GM18868 (cell line): ENCODE measurements around the gene MRM1.
"Not testable (repeated sequence)": the region's sequence is repeated elsewhere in the genome, so short reads cannot be mapped to it uniquely, and the experiment has no call there.

ENCODE experiments used
- ATAC-seq: cut with Tn5 transposase; IDR thresholded peaks from one replicate; pipeline ENCODE4 v1.9.1; 2021; ENCODE audit warnings: mild to moderate bottlenecking, moderate library complexity; ENCODE audit not compliant: unreplicated experiment

MRM1 gene

DNA sequence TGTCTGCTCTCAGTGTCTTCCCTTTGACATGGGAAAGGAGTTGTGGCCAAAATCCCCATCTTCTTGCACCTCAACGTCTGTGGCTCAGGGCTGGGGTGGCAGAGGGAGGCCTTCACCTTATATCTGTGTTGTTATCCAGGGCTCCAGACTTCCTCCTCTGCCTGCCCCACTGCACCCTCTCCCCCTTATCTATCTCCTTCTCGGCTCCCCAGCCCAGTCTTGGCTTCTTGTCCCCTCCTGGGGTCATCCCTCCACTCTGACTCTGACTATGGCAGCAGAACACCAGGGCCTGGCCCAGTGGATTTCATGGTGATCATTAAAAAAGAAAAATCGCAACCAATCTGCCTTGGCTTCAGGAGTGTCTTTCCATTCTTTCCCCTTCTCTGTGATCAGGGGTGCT, 918 bp upstream of the MRM1 start:
- no peak for ATAC-seq

DNA sequence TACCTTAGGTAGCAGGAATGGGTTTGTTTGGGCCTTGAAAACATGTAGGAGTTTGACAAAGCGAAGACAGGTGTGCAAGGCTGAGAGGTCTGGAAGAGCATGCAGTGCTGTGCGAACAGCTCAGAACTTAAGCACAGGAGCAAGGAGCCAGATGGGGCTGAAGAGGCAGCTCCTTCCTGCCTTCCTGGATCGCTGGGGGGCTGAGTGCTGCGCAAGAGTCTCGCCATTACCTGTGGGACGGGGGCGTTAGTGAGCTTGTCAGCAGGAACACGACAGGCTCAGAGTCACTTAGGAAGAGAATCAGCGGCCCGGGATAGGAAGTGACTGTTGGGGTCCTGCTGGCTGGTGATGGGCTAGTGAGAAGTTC, 464 bp upstream of the MRM1 start:
- no peak for ATAC-seq

DNA sequence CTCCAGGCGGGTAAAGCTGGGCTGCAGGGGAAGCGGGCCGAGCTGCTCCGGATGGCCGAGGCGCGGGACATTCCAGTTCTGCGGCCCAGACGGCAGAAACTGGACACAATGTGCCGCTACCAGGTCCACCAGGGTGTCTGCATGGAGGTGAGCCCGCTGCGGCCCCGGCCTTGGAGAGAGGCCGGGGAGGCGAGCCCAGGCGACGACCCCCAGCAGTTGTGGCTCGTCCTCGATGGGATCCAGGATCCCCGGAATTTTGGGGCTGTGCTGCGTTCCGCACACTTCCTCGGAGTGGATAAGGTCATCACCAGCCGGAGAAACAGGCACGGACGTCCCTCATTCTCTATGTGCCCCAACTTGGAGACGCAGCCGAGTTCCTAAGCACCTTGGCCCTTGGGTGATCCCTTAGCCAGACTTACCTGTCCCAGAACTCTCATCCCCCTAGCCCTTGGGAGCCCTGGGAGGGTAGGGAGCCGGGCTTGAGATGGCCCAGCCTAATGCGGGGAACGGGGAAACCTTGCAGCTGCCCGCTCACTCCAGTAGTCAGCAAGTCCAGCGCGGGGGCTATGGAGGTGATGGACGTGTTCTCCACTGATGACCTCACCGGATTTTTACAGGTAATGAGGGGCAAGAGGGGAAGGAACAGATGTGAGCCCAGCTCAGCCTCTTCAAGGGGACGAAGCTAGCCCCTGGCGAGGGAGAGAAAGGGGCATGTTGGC, 806 bp downstream of the MRM1 start:
- ATAC-seq, result no peak

DNA sequence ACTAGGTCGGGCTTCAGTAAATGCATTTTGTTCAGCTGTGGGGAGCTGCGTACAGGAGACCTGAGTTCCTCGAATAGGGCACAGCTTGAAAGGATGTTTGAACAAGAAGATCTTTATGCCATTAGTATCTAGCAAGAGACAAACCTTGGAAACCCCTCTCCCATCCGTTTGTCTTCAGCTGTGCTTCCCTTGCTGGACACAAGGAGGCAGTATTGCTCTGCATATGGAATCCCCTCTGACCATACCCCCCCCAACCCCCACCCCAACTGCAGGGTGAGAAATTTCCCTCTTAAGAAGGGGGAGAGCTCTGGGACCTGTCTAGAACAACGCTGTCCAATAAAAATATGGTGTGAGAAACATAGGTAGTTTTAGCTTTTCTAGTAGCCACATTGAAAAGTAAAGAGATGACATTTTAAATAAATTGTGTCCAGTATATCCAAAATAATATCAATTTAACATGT, 1.6 kb downstream of the MRM1 start:
- ATAC-seq, result no peak

DNA sequence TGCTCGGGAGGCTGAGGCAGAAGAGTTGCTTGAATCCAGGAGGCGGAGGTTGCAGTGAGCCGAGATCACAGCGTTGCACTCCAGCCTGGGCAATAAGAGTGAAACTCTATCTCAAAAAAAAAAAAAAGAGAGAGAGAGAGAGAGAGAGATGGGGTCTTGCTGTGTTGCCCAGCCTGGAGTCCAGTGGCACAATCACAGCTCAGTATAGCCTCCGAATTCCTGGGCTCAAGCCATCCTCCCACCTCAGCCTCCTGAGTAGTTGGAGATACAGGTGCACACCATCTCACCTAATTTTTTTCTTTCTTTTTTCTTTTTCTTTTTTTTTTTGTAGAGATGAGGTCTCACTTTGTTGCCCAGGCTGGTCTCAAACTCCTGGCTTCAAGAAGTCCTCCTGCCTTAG, 3.6 kb downstream of the MRM1 start:
- not testable (repeated sequence) for ATAC-seq

DNA sequence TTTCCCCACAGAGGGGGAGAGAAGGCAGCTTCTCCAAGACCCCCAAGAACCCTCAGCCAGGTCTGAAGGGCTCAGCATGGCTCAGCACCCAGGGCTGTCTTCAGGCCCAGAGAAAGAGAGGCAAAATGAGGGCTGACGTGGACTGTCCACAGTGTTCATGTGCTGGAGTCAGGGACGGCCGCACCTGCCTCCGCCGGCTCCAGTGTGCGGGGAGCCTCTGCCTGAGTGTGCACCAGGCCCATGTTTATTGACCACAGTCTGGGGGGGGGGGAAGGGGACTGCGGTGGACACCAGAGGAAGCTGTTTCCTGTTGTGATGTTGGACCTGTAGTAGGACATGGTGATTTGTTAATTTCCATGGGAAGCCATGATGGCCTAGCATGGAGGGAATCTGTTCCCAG, 6.9 kb downstream of the MRM1 start:
- no peak for ATAC-seq

DNA sequence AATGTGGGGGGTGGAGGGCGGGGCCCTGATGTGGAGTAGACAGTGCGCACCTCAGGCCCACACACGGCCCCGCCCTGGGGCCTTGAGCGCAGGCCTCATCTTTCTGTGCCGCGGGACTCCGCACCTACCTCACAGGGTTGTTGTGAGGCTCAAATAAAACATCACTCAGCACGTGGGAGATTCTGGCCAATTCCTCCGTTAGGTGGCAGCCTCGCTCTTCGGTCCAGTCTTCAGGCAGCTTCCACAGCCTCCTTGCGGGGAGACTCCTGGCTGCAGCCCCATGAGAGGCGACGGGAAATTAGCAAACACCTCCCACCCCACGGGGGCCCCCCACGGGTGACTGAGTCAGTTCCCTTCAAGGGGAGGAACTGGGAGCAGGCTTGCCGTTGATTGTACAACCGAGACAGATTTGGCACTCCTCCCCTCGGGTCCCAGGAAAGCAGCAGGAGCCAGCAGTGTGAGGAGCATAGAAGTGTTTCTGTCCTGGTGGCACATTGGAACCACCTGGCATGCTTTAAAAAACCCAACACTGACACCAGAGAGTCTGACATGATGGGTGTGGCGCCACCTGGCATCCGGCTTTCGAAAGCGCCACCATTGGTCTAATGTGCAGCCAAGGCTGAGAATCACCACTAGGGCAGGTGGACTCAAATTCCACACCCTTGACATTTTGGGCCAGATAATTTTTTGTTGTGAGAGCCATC, 7.6 kb downstream of the MRM1 start:
- no peak for ATAC-seq

DNA sequence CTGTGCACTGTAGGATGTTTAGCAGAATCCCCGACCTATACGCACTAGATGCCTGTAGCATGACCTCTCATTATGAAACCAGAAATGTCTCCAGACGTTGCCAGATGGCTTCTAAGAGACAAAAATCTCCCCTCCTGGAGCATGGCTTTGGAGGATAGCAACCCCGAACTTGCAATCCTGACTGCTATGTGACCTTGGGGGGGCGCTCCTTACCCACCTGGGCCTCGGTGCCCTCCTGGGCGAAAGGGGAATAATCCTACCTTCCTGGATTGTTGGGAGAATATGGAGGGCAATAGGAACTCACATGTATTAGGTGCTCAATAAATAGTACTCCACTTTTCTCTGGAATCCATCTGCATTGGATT, 8.1 kb downstream of the MRM1 start:
- ATAC-seq, result no peak

DNA sequence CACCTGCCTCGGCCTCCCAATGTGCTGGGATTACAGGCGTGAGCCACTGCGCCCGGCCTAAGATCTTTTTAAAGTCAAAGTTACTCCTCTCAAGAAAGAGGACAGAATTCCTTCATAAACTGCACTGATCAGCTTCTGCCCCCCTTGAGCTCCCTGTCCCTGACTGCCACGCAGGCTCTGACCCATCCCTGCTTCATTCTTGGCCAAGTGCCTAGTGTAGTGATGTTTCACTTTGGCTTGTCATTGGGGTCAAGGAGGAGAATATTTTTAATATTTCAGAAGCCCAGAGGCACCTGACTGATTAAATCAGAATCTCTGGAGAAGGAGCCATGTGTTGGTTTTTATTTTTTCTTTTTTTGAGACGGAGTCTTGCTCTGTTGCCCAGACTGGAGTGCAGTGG, 9.1 kb downstream of the MRM1 start:
- ATAC-seq, result no peak

DNA sequence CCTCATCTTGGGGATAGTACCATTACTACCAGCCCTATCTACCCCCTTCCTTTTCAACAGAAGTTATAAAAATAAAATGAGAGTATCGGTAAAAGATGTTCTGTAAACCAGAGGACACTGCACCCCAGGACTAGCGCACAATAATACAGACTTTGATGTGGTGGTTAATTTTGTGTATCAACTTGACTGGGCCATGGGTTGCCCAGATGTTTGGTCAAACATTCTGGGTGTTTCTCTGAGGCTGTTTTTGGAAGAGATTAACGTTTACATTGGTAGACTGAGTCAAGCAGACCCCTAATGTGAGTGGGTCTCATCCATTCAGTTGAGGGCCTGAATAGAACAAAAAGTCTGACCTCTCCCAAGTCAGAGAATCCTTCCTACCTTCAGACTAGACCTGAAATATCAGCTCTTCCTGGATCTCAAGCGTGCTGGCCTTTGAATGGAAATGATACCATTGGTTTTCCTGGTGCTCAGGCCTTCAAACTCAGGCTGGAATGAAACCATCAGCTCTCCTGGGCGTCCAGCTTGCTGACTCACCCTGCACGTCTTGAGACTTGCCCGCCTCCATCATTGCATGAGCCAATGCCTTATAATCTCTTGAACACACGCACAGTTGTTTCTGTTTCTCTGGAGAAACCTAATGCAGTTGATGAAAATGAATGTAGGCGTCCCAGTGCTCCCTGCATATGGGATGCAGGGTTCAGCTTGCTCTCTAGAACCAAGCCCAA, 10.1 kb downstream of the MRM1 start:
- no peak for ATAC-seq

DNA sequence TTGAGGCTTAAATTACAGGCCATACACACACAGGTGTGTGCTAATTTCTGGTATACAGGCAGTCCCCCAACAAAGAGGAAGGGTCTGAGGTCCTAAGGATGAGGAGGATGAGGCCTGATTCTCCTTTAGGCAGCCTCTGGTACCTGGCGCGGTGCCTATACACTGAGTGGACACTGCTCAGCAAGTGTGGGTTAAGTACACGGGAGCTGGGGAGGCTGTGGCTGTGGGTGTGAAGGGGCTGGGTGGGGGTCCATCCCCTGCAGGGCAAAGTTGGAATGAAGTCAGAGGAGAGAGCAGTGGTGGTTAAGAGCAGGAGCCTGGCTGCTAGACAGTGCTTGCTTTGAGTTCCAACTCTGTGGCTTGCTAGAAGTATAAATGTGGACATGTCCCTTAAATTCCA, 10.9 kb downstream of the MRM1 start:
- ATAC-seq, result no peak

DNA sequence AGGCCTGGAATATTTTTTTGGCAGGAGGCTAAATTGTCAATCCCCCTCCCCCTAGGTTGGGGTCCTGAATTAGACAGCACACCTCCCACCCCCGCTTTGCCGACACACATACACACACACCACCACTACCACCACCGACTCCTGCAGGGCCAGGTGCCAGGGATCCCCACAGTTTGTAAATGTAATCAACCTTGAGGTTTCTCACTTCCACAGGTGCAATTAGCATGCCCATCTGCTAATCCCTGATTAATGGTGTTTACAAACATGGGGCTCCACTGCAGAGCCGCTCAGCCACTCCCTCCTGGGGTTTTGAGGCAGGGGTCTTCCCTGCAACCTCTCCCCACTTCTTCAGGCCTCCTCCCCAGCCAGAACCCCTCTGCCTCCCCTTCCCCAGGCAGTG, 11.8 kb downstream of the MRM1 start:
- ATAC-seq, result no peak

DNA sequence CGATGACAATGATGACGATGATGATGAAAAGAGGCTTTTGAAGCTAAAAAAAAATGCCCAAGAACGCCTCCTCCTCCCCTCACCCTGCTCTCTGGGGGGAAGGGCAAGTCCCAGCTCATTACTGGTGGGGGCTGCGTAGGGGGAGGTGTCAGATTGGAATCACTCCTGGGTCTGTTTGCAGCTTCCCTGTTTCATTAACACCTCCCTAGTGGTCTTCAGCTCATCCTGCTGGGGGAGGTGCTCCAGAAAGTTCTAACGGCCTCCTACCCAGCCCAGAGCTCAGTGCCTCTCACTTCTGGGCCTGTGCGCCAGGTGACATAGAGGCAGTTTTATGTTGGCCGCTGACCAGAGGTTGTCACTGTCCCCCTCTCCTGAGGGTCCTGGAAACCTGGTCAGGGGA, 12.7 kb downstream of the MRM1 start:
- ATAC-seq, result no peak

DNA sequence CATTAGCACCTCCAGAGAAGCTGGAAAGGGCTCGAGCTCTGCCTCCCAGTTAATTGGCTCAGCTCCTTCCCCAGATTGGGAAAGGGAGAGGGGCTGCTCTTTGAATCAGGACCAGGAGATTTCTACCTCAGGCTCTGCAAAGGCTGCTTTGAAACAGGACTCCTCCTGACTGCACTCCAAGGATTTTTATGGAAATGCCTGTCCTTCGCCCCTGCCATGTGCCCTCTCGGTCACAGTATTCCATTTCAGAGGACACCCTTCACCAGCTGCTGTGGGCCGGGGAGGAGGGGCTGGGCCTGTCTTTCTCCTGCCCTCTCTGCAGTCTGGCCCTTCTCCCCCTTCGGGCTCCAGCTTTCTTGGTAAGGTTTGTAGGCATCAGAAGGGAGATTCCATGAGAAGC, 13.6 kb downstream of the MRM1 start:
- ATAC-seq, result no peak

DNA sequence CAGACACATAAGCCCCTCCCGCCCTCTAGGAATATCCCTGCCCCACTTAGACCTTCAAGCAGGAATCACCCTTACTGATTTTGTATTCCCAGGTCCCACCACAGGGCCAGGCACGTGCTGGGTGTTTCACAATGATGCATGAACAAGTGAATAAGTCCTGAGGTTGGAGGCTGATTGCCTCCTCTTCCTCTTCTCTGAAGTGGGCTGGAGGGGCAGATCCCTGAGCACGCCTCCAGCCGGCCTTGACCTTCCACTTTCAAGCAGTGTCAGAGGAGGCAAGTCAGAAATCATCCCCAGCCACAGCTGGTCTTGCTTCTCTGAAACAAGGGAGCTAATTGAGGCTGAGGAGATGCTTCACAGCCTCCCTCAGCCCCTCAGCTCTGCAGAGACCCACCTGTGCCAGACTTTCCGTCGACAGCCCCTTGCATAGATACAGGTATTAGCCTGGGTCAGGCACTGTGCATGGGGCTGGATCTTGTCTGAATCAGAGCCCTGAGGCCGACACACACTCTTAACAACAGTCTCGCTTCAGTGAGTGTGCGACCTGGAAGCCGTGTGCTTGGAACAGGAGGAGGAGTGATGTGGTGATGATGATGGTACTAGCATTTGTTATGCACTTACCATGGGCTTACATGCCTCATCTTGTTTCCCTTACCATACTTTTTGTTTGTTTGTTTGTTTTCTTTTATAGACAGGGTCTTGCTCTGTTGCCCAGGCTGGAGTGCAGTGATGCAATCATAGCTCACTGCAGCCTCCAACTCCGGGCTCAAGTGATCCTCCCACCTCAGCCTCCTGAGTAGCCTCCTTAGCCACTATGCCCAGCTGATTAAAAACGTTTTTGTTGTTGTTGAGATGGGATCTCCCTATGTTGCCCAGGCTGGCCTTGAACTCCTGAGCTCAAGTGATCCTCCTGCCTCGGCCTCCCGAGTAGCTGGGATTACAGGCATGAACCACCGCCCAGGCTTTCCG, 15.0 kb downstream of the MRM1 start:
- ATAC-seq, result no peak

DNA sequence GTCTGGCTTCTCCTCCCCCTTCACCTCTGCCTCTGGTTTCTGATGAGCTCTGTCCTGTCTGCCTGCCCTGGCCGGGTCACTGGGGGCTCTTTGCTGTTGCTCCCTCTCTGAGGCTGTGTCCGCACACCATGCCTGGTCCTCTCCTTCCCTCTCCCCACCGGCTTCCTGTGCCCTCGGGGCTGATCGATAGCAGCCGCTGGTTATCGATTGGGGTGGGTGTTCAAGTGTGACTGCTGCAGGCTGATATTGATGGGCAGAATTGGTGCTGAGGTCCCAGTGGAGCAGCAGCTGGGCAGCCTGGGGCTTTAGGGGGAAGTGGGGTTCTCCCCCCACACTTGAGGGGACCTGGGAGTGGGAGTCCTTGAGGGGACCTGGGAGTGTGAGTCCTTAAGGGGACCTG, 16.4 kb downstream of the MRM1 start:
- ATAC-seq, result no peak

DNA sequence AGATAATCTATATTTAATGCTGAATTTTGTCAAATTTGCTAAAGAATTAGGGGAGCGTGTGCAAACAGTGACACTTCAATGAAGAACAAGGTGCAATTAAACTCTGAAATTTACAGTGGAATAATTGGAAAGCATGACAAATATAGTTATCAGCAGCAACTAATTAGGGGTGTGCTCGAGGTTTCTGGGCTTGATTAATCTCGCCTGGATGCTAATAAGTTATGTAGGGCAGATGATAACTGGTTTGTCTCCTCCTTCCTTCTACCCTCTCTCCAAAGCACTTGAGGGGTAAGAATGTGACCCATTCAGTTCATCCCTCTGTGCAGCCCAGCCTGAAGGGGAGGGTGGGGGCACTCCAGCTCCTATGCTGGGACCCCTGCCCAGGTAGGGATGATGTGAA, 21.9 kb downstream of the MRM1 start:
- ATAC-seq, result no peak

DNA sequence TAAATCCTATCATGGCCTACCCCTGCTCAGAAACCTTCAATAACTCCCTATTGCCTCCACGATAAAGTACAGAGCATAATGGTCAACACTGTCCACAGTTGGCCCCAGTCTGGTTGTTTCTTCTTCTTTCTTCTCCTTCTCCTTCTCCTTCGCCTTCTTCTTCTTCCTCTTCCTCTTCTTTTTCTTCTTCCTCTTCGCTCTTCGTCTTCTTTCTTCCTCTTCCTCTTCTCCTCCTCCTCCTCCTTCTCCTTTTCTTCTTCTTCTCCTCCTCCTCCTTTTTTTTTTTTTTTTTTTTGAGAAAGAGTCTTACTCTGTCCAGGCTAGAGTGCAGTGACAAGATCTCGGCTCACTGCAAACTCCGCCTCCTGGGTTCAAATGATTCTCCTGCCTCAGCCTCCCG, 23.8 kb downstream of the MRM1 start:
- no peak for ATAC-seq

DNA sequence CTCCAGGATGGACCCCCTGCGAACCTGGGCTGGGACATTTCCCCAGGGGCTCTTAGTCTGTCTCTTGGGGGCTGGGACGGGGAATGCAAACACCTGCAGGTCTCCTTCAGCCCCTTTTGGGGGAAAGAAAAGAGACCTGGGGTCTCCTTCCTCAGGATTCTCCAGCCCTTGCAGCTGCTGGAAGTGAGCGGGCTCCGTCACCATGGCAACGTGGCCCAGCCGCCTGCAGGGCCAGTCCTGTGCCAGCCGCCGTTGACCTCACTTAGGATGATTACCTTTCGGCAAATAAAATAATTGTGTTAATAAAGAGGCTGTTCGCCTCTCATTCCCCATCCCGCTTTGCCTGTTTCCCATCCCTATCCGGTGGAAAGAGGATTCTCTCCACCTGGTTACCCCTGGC, 25.7 kb downstream of the MRM1 start:
- no peak for ATAC-seq

DNA sequence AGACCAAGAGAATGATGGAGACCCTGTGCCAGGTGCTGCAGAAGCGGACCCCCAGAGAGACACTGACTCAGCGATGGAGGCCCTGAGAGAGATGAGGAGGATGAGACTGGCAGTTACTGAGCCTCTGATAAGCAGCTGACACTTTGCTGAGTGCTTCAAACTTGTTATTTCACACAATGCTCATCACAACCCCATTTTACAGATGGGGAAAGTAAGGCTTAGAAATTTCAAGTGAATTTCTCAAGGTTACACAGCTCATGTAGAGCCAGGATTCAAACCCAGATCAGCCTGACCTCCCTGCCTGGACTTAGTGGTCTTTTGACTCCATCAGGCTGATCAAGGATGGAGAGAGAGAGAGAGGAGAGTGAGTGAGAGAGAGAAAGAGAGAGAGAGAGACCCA, 27.2 kb downstream of the MRM1 start:
- no peak for ATAC-seq

DNA sequence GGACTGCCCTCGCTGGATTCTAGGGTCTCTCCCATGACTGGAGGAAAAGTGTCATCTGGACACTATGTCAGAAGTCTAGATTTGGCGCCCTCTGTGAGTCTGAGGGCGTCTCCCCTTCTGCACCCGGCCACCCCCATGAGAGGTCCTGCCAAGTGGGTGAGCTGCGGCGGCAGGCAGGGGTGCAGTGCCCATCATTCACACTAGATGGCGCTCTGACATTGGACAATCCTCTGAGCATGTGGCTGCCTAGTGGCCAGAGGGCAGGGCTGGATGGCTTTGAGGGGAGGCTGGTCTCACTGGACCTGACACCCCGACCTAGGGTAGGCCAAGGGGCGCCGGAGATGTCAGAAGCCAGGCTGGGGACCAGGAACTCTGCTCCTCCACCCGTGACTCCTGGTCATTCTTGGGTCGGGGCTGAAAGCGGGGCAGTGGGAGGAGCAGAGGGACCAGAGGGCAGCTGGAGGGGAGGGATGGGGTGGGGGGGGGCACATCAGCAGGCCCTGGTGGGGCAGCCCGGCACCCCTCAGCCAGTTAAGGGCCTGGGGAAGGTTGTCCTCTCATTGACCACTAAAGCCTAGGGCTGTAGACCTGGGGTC, 28.0 kb downstream of the MRM1 start:
- no peak for ATAC-seq
